HTR-8/SVneo (cell line): ENCODE results near the gene CCDC97.
A peak's percentile ranks its signal among the peaks of the same experiment; 100 is the strongest.
"Not testable (repeated sequence)": the region's sequence is repeated elsewhere in the genome, so short reads cannot be mapped to it uniquely, and the experiment has no call there.

Experiments used
- DNase-seq: peaks from one replicate; pipeline ENCODE4 v3.0.0; 2011; ENCODE audit warnings: low spot score, mixed read lengths; ENCODE audit not compliant: insufficient read length
- FAIRE-seq: peaks from 2 replicates; lab custom pipeline; 2011; peaks lifted over from hg19 to GRCh38; lab: Jason Lieb, UNC

The CCDC97 gene

GRCh38 chr19:41356984-41357739, 47.2 kb downstream of the CCDC97 start:
- FAIRE-seq (no peak), DNase-seq (no peak)

GRCh38 chr19:41357746-41358145, 47.8 kb downstream of the CCDC97 start:
- no peak for DNase-seq

GRCh38 chr19:41359741-41360140, 49.8 kb downstream of the CCDC97 start:
- FAIRE-seq (no peak), DNase-seq (no peak)

More at GRCh38 chr19:41357746-41358145, 47.8 kb downstream of the CCDC97 start:
- no peak for FAIRE-seq

GRCh38 chr19:41362143-41362847, 52.3 kb downstream of the CCDC97 start:
- FAIRE-seq: no peak
- DNase-seq: no peak

GRCh38 chr19:41363371-41363752, 53.4 kb downstream of the CCDC97 start:
- no peak for FAIRE-seq
- no peak for DNase-seq

- FAIRE-seq (peak; percentile 82), DNase-seq (peak; percentile 95)
Measured at GRCh38 chr19:41363753-41364523, 54.0 kb downstream of the CCDC97 start, which contains the start of gene B9D2. TSS of gene B9D2 (minus strand) at chr19:41364149. CDS start at chr19:41363519, 630 bp downstream.

GRCh38 chr19:41364524-41365391, 54.8 kb downstream of the CCDC97 start:
- no peak for DNase-seq
- no peak for FAIRE-seq

- DNase-seq: peak; percentile 12
Measured at GRCh38 chr19:41366089-41366488, 56.1 kb downstream of the CCDC97 start.

GRCh38 chr19:41367848-41368301, 57.9 kb downstream of the CCDC97 start:
- DNase-seq: peak; percentile 47
- no peak for FAIRE-seq

More at GRCh38 chr19:41366089-41366488, 56.1 kb downstream of the CCDC97 start:
- no peak for FAIRE-seq

GRCh38 chr19:41369769-41370168, 59.8 kb downstream of the CCDC97 start:
- FAIRE-seq (no peak), DNase-seq (no peak)

GRCh38 chr19:41371119-41371518, 61.1 kb downstream of the CCDC97 start:
- DNase-seq, FAIRE-seq: not testable (repeated sequence)

GRCh38 chr19:41371541-41371940, 61.6 kb downstream of the CCDC97 start:
- FAIRE-seq (no peak), DNase-seq (no peak)

GRCh38 chr19:41372501-41372900, 62.5 kb downstream of the CCDC97 start:
- FAIRE-seq (no peak), DNase-seq (no peak)

GRCh38 chr19:41373993-41374392, 64.0 kb downstream of the CCDC97 start:
- DNase-seq: peak; percentile 31

More at GRCh38 chr19:41373993-41374392, 64.0 kb downstream of the CCDC97 start:
- no peak for FAIRE-seq
